Lower lobe of right lung (tissue), 2 donors: ENCODE data around the gene GATA3. TPM values are rescaled to one million over a fixed set of nuclear protein-coding genes. Genes with fewer than 3 reads are reported as not detected.

ENCODE experiments used
- ATAC-seq, 2 donors: fragments of 200-7000 bp; cut with Tn5 transposase; one replicate each; pipeline ENCODE4 v1.9.1; 2020 to 2022; ENCODE audit warnings: mild to moderate bottlenecking in 2 of 2, moderate library complexity in 2 of 2
- DNase-seq: peaks from one replicate; pipeline ENCODE4 v3.0.0-alpha.2; 2020
- H3K27ac ChIP-seq: fragments of 200-600 bp; one replicate; pipeline ENCODE4 v1.8.0; 2022
- H3K27me3 ChIP-seq: fragments of 200-600 bp; one replicate; pipeline ENCODE4 v1.8.0; 2022; ENCODE audit warnings: low read depth
- H3K36me3 ChIP-seq: fragments of 200-600 bp; one replicate; pipeline ENCODE4 v1.8.0; 2022; ENCODE audit warnings: mild to moderate bottlenecking
- H3K4me1 ChIP-seq: fragments of 200-600 bp; one replicate; pipeline ENCODE4 v1.8.0; 2022
- H3K4me3 ChIP-seq: fragments of 200-600 bp; one replicate; pipeline ENCODE4 v1.8.0; 2022; ENCODE audit warnings: mild to moderate bottlenecking
- H3K9me3 ChIP-seq: fragments of 200-600 bp; one replicate; pipeline ENCODE4 v1.8.0; 2022
- intact Hi-C: fragments of 100-400 bp; cut with DNase I; formaldehyde crosslinking; loops from one replicate; pipeline ENCODE4 v1.11.0; 2022
- total RNA-seq: library from RNA; stranded (reverse); fragmentation: NEBNext Ultra II Directional; extraction: Animal tissue kit (Norgen Biotek cat#: 25700); gene quantifications from one replicate; pipeline ENCODE4 v1.2.1, GENCODE V29; 2021
- TF ChIP-seq, protein P1 (sequence below): fragments of 200-600 bp; IDR thresholded peaks from one replicate; pipeline ENCODE4 v1.8.0; 2022; ENCODE audit warnings: antibody characterized with exemption, mild to moderate bottlenecking
- donor health status: DM: no; HTN: yes; CAD: no; lungs with severe emphysema.

GATA3 gene
- total RNA-seq, 1 donor from 2014 or later: 4.6 TPM

DNA sequence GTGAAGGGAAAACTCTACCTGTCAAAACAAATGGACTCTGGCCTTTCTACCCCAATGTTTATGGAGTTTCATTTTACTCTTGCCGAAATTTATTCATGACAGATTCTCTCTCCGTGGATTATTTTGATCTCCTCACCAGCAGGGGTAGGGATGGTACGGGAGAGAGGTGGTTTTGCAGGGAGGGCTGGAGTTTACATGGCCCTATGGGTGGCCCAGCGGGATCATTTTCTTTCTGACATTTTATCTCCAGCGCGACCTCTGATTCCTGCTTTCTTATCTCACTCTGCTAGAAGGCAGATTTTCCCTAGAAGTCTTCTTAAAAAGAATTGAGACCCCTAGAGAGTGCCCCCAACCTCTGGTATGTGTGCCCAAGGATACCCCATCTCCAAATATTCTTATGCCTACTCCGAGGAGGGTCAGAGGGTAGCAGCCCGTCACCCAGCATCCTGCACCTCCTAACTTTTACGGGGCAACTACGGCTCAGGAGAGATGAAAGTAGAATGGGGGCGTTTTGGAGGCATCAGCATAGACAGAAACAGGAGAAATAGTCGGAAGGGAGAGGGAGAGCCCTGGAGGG, 10.1 kb upstream of the GATA3 start:
- TF ChIP-seq, protein P1, sequence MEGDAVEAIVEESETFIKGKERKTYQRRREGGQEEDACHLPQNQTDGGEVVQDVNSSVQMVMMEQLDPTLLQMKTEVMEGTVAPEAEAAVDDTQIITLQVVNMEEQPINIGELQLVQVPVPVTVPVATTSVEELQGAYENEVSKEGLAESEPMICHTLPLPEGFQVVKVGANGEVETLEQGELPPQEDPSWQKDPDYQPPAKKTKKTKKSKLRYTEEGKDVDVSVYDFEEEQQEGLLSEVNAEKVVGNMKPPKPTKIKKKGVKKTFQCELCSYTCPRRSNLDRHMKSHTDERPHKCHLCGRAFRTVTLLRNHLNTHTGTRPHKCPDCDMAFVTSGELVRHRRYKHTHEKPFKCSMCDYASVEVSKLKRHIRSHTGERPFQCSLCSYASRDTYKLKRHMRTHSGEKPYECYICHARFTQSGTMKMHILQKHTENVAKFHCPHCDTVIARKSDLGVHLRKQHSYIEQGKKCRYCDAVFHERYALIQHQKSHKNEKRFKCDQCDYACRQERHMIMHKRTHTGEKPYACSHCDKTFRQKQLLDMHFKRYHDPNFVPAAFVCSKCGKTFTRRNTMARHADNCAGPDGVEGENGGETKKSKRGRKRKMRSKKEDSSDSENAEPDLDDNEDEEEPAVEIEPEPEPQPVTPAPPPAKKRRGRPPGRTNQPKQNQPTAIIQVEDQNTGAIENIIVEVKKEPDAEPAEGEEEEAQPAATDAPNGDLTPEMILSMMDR: no peak
- no peak overlapping the region for H3K27ac ChIP-seq
- intact Hi-C loops: no loop called here
- ATAC-seq: no peak
- H3K36me3 ChIP-seq: no peaks in the 10 kb centered on the region
- H3K27me3 ChIP-seq: peaks cover 99% of the 10 kb centered on the region
- no peak for DNase-seq
- peaks cover 27% of the 10 kb centered on the region for H3K4me1 ChIP-seq
- peak overlapping the region; percentile 37 for H3K4me3 ChIP-seq
- no peaks in the 10 kb centered on the region for H3K9me3 ChIP-seq

DNA sequence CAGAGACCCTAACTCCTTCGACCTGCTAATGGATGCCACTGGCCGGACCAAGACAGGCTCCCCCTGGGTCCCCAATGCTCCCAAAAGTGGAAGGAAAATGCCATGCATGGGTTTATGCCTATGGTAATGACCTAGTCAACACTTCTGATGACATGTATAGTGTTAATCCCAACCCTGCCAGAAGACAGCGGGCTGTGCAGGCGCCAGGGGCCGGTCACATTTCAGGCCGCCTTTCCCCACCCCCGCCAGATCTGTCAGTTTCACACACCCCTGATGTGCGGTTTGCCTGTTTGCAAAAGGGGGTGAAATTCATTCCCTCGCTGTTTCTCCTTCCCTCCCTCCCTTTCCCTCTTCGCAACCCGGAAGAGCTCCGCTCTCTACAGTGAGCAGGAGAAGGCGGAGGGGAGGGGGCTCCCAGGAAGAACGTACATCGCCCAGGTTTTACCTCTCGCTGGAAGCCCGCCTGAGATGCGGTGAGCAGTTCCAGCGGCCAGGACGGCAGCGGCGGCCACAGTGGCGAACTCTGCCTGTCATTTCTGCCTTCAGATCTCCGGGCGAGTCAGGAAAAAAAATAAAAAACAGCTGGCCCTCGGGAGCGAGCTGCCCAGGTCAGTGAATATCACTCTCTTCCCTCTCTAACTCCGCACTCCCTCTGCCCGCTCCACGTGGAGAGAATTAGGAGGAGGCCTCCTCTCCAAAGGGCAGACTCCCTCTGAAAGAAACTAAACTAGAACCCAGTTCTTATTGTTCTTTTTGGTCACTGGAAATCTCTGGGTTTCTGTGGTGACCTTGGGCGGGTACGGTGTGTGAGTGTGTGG, 9.4 kb upstream of the GATA3 start:
- intact Hi-C loops: no loop called here
- Histone ChIP-seq H3K36me3 (no peaks in the 10 kb centered on the region), H3K27me3 (peaks cover 100% of the 10 kb centered on the region), H3K9me3 (no peaks in the 10 kb centered on the region), H3K4me3 (peak overlapping the region; percentile 37), H3K27ac (no peak overlapping the region), H3K4me1 (peaks cover 34% of the 10 kb centered on the region)
- TF ChIP-seq, protein P1: no peak
- ATAC-seq: peak; percentile 14 to 21
- no peak for DNase-seq

DNA sequence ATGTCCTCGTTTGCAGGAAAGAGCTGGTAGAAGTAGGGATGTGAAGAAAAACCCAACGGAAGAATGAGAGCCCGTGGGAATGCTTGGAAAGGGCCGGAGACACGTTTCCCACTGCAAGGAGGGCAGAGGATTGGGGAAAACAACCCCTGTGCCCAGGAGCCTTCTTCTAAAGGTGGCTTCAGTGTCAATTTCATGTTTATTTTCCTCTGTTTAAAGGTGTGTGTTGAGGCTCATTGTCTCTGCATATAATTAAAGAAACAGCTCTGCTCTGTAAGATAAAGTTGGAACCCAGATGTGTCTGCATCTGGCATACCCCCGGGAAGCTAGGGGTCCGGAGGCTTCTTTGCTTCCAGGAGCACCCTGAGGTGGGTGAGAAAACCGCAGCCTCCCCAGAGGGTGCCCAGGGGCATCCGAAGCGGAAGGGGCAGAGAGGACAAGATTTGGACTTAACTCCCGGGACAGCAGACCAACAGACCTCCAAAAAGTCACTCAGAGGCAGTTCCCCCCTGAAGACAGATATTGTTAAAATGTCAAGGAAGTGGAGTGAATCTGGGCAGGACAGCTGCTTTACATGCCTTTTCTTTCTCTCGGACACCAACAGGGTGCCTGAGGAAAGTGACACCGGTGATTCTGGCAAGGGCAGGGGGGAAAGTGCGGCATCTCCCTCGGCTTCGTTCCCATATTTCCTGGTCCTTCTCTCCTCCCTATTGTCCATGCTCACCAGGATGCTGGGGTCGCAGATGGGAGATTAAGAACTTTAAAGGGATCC, 8.6 kb upstream of the GATA3 start:
- ATAC-seq (no peak), DNase-seq (no peak)
- Histone ChIP-seq H3K9me3 (no peaks in the 10 kb centered on the region), H3K4me1 (peaks cover 42% of the 10 kb centered on the region), H3K27me3 (peaks cover 100% of the 10 kb centered on the region), H3K36me3 (no peaks in the 10 kb centered on the region), H3K27ac (no peak overlapping the region), H3K4me3 (peak overlapping the region; percentile 37)
- TF ChIP-seq, protein P1: no peak
- intact Hi-C loops: no loop called here

DNA sequence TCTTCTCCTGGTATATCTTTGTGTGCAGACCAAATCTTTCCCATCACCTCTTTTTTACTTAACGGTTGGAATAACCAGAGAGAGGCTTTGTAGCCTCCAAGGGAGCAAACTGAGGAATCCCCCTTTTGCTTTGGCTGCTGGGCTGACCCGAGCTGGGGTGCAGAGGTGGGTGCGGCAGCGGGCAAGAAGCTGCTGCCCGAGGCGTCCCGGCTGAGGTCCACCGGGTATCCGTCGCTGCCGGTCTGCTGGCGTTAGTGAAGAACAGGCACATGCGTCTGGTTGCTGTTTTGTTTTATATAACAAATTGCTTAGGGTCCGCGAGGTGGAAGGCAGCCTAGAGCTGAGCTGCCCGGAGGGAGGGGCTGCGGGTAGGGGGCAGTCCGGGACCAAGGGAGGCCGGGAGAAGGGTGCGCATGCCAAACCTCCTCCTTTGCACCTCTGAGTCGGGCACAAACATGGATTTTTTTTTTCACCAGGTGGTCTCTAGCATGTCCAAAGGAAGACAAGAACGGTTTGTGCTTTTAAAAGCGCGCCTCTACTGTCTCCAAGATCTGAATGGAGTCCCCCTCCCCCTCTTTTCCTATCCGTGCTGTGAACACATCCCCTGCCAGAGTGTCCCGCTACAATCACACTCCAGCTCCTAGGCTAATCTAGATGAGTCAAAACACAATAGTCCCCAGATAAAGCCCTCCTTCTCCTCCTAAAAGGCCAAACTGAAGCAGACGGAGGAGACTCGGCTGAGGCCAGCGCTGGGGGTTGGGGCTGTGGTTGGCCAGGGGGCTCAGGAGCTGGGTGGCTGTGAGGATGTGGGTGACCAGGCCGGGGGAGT, 6.8 kb upstream of the GATA3 start:
- DNase-seq (no peak), ATAC-seq (no peak)
- Histone ChIP-seq H3K9me3 (no peaks in the 10 kb centered on the region), H3K4me3 (no peak overlapping the region), H3K27me3 (peaks cover 100% of the 10 kb centered on the region), H3K27ac (no peak overlapping the region), H3K36me3 (no peaks in the 10 kb centered on the region), H3K4me1 (peaks cover 60% of the 10 kb centered on the region)
- TF ChIP-seq, protein P1: no peak
- intact Hi-C loops: no loop called here
